ENCODE measurements around the gene HIC2. TPM values are rescaled to one million over a fixed set of nuclear protein-coding genes. Genes with fewer than 3 reads are reported as not detected.
"Not testable (repeated sequence)": the region's sequence is repeated elsewhere in the genome, so short reads cannot be mapped to it uniquely, and the experiment has no call there.

The HIC2 gene
- total RNA-seq, 1 experiment from 2014 or later = 0.99 TPM

GRCh38 chr22:21445437-21446127, 28.4 kb downstream of the HIC2 start:
- Histone ChIP-seq H3K9me3 (no peaks in the 10 kb centered on the region), H3K27me3 (no peaks in the 10 kb centered on the region), H3K36me3 (no peaks in the 10 kb centered on the region; the same call in 1 of the 2 replicates), H3K4me3 (no peak overlapping the region)
- DNase-seq = no peak

DNA sequence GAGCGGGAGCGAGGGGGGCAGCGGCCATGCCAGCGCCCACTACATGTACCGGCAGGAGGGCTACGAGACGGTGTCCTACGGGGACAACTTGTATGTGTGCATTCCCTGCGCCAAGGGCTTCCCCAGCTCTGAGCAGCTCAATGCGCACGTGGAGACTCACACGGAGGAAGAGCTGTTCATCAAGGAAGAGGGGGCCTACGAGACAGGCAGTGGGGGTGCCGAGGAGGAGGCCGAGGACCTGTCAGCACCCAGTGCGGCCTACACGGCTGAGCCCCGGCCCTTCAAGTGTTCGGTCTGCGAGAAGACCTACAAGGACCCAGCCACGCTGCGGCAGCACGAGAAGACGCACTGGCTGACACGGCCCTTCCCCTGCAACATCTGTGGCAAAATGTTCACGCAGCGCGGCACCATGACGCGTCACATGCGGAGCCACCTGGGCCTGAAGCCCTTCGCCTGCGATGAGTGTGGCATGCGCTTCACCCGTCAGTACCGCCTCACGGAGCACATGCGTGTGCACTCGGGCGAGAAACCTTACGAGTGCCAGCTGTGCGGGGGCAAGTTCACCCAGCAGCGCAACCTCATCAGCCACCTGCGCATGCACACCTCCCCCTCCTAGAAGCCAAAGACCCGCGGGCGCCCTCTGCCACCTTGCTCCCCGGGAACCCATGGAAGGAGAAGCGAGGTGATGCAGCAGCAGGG, 29.1 kb downstream of the HIC2 start:
- Histone ChIP-seq H3K9me3 (no peaks in the 10 kb centered on the region), H3K4me3 (no peak overlapping the region), H3K27me3 (no peaks in the 10 kb centered on the region), H3K36me3 (no peaks in the 10 kb centered on the region; the same call in 1 of the 2 replicates)
- no peak for DNase-seq

DNA sequence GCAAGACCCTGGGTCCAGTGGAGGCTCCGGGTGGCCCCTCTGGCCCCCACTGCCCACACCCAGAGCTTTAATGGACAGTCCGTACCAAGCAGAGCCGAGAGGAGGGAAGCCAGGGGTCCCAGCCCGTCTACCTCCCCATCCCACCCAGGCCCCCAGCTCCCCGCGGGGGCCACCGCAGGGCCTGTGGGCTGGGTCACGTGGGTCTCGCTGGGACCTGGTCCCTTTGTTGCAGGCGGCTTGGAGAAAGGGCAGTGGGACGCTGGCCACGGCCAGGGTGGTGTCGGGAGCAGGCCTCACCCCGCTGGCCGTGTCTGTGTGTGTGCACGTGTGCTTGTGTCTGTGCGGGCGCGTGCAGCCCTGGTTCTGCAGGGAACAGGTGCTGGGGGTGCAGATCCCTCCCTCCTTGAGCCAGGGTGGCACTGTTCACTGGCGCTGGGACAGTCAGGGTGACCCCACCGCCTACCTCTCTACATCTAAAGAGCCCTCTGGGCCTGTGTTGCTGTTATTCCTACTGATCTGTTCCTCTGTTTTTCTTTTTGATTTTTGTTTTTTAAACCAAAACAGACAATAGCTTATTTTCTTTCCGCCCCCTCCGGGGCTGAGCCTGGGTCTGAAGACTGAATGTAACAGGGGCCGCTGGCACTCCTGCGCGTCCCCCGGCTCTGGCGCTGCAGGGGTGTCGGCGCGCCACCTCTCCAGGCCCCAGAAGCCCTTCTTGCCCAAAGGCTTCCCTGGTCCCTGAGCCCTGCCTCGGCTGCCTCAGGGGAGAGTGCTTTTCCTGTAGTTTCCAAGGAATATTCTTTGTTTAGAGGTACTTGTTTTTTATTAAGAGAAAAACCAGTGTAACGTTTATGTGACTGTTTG, 29.9 kb downstream of the HIC2 start:
- no peak for DNase-seq
- no peaks in the 10 kb centered on the region; the same call in 1 of the 2 replicates for H3K36me3 ChIP-seq

DNA sequence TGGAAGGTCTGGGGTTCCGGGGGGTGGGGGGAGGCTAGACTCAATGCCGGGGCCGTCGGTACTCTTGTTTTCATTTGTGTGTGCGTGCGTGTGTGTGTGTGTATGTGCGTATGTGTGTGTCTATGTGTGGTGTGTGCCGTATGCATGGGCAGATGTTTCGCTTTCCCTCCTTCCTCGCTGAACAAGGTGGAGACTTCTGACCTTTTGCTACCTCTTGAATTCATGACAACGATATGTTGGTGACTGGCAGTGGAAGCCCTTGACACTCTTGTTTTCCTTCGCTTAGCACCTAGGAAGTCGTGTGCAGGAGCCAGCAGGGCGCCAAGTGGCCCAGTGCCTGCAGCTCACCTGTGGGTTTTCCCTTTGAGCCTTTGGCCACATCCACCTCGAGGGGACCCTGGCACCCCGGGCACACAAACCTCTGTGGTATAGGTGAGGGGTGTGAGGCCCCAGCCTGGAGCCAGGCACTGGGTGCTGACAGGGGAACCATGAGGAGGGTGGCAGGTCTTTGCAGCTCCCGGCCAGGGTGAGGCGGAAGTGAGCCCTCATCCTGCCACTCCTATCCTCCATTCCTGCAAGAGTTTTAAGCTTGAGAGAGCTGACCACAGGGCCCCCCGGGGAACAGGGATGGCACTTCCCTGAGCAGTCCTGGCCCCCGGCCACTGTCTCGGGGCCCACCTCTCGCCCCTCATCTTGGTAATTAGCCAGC, 30.7 kb downstream of the HIC2 start:
- DNase-seq = no peak
- Histone ChIP-seq H3K27me3 (no peaks in the 10 kb centered on the region), H3K4me3 (no peak overlapping the region)

More for the DNA sequence above, 29.9 kb downstream of the HIC2 start:
- no peak overlapping the region for H3K4me3 ChIP-seq
- no peaks in the 10 kb centered on the region for H3K9me3 ChIP-seq
- no peaks in the 10 kb centered on the region for H3K27me3 ChIP-seq

DNA sequence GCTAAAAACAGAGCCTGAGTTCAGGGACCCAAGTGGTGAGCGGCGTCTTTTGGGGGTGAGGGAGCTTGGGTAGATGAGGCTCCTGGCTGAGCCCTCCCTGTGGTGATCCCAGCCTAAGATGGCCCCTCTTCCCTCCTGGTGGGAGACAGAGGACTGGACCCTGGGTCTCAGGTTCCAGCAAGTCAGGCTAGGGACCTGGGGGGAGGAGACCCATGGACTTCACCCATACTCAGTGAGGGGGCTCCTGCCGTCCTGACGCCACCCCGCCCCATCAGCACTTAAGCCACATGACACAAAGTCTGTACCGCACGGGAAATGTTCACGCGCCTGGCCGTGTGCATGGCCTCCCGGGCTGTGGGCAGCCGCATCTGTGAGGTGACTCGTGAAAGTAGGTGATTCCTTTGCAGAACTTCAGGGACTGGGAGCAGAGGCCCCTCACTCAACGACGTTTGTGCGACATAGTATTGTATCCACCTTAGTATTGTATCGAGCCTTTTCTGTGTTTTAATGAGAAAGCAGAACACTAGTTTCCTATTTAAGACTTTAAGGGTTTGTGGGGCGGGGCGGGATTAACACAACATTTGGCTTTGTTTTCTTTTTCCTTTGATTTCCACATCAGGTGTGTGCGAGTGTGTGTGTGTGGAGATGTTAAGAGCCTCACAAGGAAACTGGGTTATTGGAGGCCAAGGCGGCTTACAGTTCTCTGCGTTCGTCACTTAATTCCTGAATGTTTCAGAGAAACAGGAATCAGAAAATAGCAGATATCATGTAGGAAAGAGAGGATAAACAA, 31.7 kb downstream of the HIC2 start:
- no peak overlapping the region for H3K4me3 ChIP-seq
- H3K9me3 ChIP-seq = no peaks in the 10 kb centered on the region
- no peaks in the 10 kb centered on the region; the same call in 1 of the 2 replicates for H3K36me3 ChIP-seq
- no peak for DNase-seq
- H3K27me3 ChIP-seq = no peaks in the 10 kb centered on the region

More for the DNA sequence above, 30.7 kb downstream of the HIC2 start:
- Histone ChIP-seq H3K9me3 (no peaks in the 10 kb centered on the region), H3K36me3 (no peaks in the 10 kb centered on the region; the same call in 1 of the 2 replicates)

- Histone ChIP-seq H3K4me3 (no peak overlapping the region), H3K36me3 (no peaks in the 10 kb centered on the region; the same call in 1 of the 2 replicates), H3K27me3 (no peaks in the 10 kb centered on the region), H3K9me3 (no peaks in the 10 kb centered on the region)
- no peak for DNase-seq
These were observed 32.6 kb downstream of the HIC2 start for GRCh38 chr22:21449531-21450319.

DNA sequence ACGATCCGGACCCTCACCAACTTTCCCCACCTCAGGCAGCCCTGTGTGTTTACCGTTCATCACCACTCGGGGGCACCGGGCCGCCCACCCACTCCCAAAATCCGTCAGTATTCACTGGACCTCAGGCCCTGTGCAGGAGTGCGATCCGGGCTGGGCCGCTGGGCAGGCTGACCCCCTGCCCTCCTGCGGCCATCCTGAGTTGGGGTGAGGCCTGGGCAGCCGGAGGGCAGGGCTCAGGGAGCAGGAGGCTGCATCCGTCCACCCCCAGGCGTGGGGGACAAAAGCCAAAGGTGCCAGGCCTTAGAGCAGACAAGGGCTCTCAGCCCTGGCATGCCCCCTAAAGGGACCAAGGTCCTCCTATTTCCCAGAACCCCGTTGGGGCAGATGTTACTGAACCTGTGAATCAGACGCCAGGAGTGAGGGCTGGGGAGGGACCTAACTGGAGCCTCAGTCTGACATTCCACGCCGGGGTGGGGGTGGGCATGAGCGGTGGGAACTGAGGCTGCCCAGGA, 33.2 kb downstream of the HIC2 start:
- no peak for DNase-seq
- Histone ChIP-seq H3K4me3 (no peak overlapping the region), H3K27me3 (no peaks in the 10 kb centered on the region), H3K9me3 (no peaks in the 10 kb centered on the region), H3K36me3 (no peaks in the 10 kb centered on the region; the same call in 1 of the 2 replicates)

GRCh38 chr22:21450858-21451353, 33.7 kb downstream of the HIC2 start:
- no peaks in the 10 kb centered on the region; the same call in 1 of the 2 replicates for H3K36me3 ChIP-seq
- no peaks in the 10 kb centered on the region for H3K9me3 ChIP-seq
- no peak for DNase-seq
- no peaks in the 10 kb centered on the region for H3K27me3 ChIP-seq
- no peak overlapping the region for H3K4me3 ChIP-seq

DNA sequence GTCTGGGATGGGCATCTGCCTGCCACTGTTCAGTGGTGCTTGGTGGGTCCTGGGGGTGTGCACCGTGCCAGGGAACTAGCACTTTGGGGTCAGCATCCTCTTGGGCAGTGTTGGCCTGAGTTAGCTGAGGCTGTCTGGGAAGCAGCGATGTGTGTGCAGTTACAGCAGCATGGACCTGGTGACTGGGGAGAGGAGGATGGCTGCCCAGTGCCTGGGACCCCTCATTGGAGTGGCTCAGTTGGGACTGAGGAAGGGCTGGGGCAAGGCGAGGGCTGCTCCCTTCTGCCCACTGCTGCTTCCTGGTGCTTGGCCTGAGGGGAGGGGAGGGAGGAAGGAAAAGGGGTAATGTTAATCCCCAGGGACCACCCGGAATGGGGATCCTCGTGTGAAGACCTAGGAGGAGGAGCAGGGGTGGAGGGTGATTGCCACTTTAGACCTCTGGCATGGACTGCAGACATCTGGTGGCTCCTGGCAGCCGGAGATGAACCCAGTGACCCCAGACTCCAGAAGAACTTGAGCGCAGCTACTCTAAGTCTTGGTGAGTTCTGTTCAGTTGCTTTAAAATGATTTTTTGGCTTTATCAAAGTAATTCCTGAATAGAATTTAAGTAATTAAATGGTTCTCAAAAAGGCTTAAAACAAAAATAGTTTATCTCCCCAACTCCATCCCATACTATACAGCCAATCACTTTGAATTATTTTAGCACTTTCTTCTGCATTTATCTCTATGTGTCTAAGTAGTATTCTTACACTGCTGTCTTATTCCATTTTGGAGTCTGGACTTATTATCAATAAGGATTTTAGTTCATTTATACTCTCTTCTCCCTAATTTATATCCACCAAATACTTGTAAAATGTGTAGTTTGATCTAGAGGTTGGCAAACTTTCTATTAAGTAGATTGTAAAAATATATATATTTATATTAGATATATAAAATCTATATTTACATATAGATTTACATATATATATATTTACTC, 34.7 kb downstream of the HIC2 start:
- DNase-seq = no peak
- no peaks in the 10 kb centered on the region for H3K27me3 ChIP-seq
- no peak overlapping the region for H3K4me3 ChIP-seq
- no peaks in the 10 kb centered on the region for H3K9me3 ChIP-seq
- H3K36me3 ChIP-seq = no peaks in the 10 kb centered on the region; the same call in 1 of the 2 replicates

GRCh38 chr22:21452666-21453065, 35.5 kb downstream of the HIC2 start:
- not testable (repeated sequence) for H3K9me3 ChIP-seq, DNase-seq, H3K4me3 ChIP-seq, H3K27me3 ChIP-seq, H3K36me3 ChIP-seq

DNA sequence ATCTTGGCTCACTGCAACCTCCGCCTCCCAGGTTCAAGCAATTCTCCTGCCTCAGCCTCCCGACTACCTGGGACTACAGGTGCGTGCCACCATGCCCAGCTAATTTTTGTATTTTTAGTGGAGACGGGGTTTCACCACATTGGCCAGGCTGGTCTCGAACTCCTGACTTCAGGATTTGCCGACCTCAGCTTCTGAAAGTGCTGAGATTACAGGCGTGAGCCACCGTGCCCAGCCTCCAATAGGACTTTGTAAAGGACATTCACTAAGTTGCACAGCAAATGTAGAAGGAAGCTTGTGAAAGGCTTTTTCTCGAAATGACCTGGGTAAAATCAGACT, 37.8 kb downstream of the HIC2 start:
- not testable (repeated sequence) for H3K4me3 ChIP-seq, H3K27me3 ChIP-seq, H3K9me3 ChIP-seq, H3K36me3 ChIP-seq, DNase-seq

DNA sequence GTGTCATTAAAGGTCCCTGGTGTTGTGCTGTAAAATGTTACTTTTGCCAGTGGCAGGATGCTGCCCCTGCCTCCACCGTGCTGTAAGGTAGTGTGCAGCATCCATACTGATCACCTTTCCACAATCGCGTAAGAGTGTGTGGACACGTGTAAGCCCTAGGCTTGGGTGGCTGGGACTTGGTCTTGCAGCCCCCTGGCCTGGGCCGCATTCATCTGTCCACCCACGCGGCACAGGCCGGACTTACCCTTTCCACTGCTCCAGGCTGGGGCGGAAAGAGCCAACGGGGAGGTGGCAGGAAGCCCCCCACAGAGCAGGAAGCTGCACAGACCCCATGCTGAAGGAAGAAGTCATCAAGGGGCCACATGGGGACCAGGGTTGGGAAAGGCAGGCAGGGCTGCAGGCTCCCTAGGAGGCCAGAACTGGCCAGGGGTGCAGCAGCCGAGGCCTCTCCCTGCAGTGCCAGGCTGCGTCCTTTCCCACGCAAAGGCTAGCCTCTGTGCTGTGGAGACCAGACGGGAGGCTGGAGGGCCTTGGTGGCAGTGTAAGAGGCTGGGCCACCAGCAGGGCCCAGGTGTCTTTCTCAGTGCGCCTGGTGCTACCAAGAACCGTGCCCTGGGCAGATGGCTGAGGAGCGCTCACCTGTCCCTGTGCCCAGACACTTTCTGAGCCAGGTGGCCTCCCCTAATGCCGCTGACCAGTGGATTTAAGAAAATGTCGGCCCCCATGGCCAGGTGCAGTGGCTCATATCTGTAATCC, 38.3 kb downstream of the HIC2 start:
- Histone ChIP-seq H3K4me3 (no peak overlapping the region), H3K27me3 (no peaks in the 10 kb centered on the region), H3K9me3 (no peaks in the 10 kb centered on the region), H3K36me3 (no peaks in the 10 kb centered on the region)
- no peak for DNase-seq

DNA sequence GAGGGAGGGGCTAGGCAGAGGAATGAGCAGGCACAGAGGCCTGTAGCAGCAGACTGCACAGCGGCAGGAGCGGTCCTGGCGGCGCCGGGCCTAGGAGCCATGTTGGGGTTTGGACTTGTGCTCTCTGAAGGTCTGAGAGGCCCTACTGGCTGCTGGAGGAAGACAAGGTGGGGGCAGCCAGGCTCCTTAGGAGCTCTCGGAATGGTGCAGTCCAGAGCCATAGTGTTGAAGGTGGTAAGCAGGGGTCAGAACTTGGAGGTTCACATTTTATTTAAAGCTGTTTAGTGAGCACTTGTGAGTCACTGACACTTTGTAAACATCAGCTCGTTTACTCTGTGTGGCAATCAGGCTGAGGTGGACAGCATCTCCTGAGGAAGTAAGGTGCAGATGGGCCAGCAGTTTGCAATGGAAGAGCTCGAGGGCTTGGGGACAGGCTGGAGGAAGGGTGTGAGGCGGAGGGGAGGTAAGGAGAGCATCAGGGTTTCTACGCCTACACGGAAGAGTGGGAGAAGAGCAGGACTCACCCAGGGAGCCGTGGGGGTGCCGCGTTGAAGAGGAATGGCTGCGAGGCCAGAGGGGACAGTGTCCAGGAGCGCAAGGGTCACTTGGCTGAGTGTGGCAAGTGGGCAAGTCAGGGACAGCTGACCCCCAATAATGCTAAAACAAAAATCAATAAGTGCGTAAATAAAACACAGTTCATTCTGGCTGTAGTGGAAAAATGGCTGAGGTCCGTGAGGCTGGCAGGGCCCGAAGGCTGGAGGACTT, 40.0 kb downstream of the HIC2 start:
- Histone ChIP-seq H3K27me3 (no peaks in the 10 kb centered on the region), H3K36me3 (no peaks in the 10 kb centered on the region), H3K4me3 (no peak overlapping the region), H3K9me3 (no peaks in the 10 kb centered on the region)
- no peak for DNase-seq

Data from MG63 (cell line).